Neutrophil (primary cell): ENCODE measurements around the gene NRROS.

Experiments
- H3K27ac ChIP-seq: fragments of 200-600 bp; sonication (generic); 2 replicates; pipeline ENCODE4 v1.5.1; 2016; ENCODE audit warnings: mild to moderate bottlenecking, moderate library complexity
- H3K27me3 ChIP-seq: fragments of 200-600 bp; sonication (generic); 2 replicates; pipeline ENCODE4 v1.6.0; 2016; ENCODE audit warnings: mild to moderate bottlenecking
- H3K36me3 ChIP-seq: fragments of 200-600 bp; sonication (generic); 2 replicates; pipeline ENCODE4 v1.5.1; 2017
- H3K4me1 ChIP-seq, 2 experiments: fragments of 200-600 bp in 1 of 2; sonication (generic) in 1 of 2; 1 replicate in 1 of 2; 2 replicates in 1 of 2; pipeline versions ENCODE4 v1.5.1 to v1.6.1; 2013 to 2016; ENCODE audit warnings: low read depth in 1 of 2, low read length in 1 of 2, mild to moderate bottlenecking in 1 of 2, moderate library complexity in 1 of 2; ENCODE audit not compliant: control insufficient read depth in 1 of 2, insufficient read depth in 1 of 2
- H3K4me3 ChIP-seq, 2 experiments: fragments of 200-600 bp in 1 of 2; sonication (generic) in 1 of 2; 1 replicate in 1 of 2; 2 replicates in 1 of 2; pipeline ENCODE4 v1.5.1; 2013 to 2016; ENCODE audit warnings: low read depth in 1 of 2, low read length in 1 of 2, mild to moderate bottlenecking in 1 of 2, moderate library complexity in 1 of 2
- H3K9me3 ChIP-seq: fragments of 200-600 bp; sonication (generic); 2 replicates; pipeline ENCODE4 v1.5.1; 2016
- CTCF ChIP-seq: fragments of 200-600 bp; sonication (generic); IDR thresholded peaks from 2 replicates; pipeline ENCODE4 v1.5.1; 2016; ENCODE audit warnings: antibody characterized with exemption

The NRROS gene

GRCh38 chr3:196602673-196603072 lies 36.8 kb upstream of the NRROS start:
- no peak for TF ChIP-seq CTCF
- H3K27ac ChIP-seq, result peak overlapping the region; percentile 79
- H3K9me3 ChIP-seq, result no peaks in the 10 kb centered on the region
- H3K4me3 ChIP-seq, result no peak overlapping the region
- H3K27me3 ChIP-seq, result no peaks in the 10 kb centered on the region
- no peaks in the 10 kb centered on the region for H3K36me3 ChIP-seq
- peaks cover 27 to 36% of the 10 kb centered on the region in 2 experiments for H3K4me1 ChIP-seq

GRCh38 chr3:196603683-196604082 lies 35.8 kb upstream of the NRROS start:
- H3K27me3 ChIP-seq, result no peaks in the 10 kb centered on the region
- H3K36me3 ChIP-seq, result no peaks in the 10 kb centered on the region
- no peaks in the 10 kb centered on the region for H3K9me3 ChIP-seq
- no peak overlapping the region for H3K4me3 ChIP-seq
- H3K27ac ChIP-seq, result no peak overlapping the region
- TF ChIP-seq CTCF, result no peak
- peaks cover 22 to 32% of the 10 kb centered on the region in 2 experiments for H3K4me1 ChIP-seq

GRCh38 chr3:196604548-196604947 lies 34.9 kb upstream of the NRROS start:
- Histone ChIP-seq H3K9me3 (no peaks in the 10 kb centered on the region), H3K4me3 (no peak overlapping the region)
- no peak for TF ChIP-seq CTCF

GRCh38 chr3:196608693-196609092 lies 30.8 kb upstream of the NRROS start:
- no peaks in the 10 kb centered on the region for H3K9me3 ChIP-seq
- H3K36me3 ChIP-seq, result no peaks in the 10 kb centered on the region
- H3K27ac ChIP-seq, result no peak overlapping the region
- no peak for TF ChIP-seq CTCF
- no peak overlapping the region for H3K4me3 ChIP-seq
- H3K27me3 ChIP-seq, result no peaks in the 10 kb centered on the region
- H3K4me1 ChIP-seq, result peaks cover 18% of the 10 kb centered on the region in 2 experiments

More at GRCh38 chr3:196604548-196604947, 34.9 kb upstream of the NRROS start:
- no peaks in the 10 kb centered on the region for H3K27me3 ChIP-seq
- no peak overlapping the region for H3K27ac ChIP-seq
- peaks cover 25 to 36% of the 10 kb centered on the region in 2 experiments for H3K4me1 ChIP-seq
- no peaks in the 10 kb centered on the region for H3K36me3 ChIP-seq

GRCh38 chr3:196609343-196609775 lies 30.1 kb upstream of the NRROS start:
- peak overlapping the region; percentile 25 to 33 for H3K4me3 ChIP-seq
- peak; percentile 96 for TF ChIP-seq CTCF

More at GRCh38 chr3:196609343-196609775, 30.1 kb upstream of the NRROS start:
- Histone ChIP-seq H3K36me3 (no peaks in the 10 kb centered on the region), H3K27ac (peak overlapping the region; percentile 71), H3K4me1 (peaks cover 18% of the 10 kb centered on the region in 2 experiments), H3K27me3 (no peaks in the 10 kb centered on the region), H3K9me3 (no peaks in the 10 kb centered on the region)
